GM18505 (cell line): ENCODE data around the gene MAMSTR.

Experiments used
- ATAC-seq: cut with Tn5 transposase; IDR thresholded peaks from one replicate; pipeline ENCODE4 v1.9.1; 2021; ENCODE audit not compliant: unreplicated experiment
- POLR2A ChIP-seq: IDR thresholded peaks from 4 replicates; pipeline ENCODE4 v1.6.1; 2011; ENCODE audit warnings: borderline replicate concordance; ENCODE audit not compliant: insufficient read depth, insufficient read length; ENCODE audit errors: extremely low read depth

The MAMSTR gene

GRCh38 chr19:48678201-48678600 lies 41.3 kb downstream of the MAMSTR start:
- no peak for TF ChIP-seq POLR2A
- no peak for ATAC-seq

- ATAC-seq = no peak
- no peak for TF ChIP-seq POLR2A
Measured at GRCh38 chr19:48676887-48677286, 42.6 kb downstream of the MAMSTR start.

DNA sequence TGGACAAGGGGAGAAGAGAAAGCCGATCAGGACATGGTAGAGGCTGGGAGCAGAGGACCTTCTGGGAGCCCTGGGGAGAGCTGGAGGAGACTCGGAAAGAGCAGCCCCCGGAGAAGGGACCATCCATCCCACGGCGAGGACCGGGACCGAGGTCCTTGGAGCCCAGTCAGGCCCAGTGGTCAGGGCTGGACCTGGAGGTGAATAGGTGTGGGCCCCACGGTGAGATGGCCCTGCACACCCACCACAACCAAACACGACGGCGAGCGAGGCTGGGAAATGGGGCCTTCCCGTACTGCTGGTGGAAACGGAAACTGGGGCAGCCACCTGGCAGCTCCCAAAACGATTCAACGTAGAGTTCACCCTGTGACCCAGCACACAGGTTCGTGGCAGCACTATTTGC lies 43.0 kb downstream of the MAMSTR start:
- no peak for ATAC-seq
- TF ChIP-seq POLR2A = no peak

GRCh38 chr19:48674921-48675824 lies 44.4 kb downstream of the MAMSTR start:
- TF ChIP-seq POLR2A = no peak
- no peak for ATAC-seq

- TF ChIP-seq POLR2A = no peak
- no peak for ATAC-seq
Measured at GRCh38 chr19:48674216-48674809, 45.2 kb downstream of the MAMSTR start.

DNA sequence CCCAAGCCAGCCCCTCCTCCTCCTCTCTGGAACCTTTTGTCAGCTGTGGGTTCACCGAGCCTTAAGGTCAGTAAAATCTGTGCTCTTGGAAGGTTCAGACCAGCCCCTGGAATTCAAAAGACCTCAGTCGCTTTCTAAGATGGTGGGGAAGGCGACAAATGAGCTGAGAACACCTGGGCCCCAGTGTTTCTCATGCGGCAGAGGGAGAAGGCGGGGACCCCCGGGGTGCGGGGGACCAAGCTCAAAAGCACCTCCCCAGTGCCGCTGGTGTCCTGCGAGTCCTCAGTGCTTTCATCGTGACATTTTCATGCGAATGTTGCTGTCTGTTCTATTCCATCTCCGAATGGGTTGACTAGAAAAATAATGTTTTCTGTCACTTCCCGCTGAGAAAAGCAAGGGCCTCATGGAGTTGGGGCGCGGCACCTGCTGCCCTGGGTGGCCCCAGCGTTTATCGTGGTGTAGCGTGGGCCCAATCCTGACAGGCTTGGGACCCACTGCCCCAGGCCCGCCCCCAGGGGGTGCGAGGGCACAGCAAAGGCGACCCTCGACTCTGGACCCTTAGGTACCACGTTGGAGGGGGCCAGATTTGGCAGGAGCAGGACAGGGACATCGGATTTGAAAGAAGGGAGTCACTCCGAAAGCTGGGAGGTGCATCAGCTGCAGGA lies 46.0 kb downstream of the MAMSTR start:
- TF ChIP-seq POLR2A = no peak
- no peak for ATAC-seq

DNA sequence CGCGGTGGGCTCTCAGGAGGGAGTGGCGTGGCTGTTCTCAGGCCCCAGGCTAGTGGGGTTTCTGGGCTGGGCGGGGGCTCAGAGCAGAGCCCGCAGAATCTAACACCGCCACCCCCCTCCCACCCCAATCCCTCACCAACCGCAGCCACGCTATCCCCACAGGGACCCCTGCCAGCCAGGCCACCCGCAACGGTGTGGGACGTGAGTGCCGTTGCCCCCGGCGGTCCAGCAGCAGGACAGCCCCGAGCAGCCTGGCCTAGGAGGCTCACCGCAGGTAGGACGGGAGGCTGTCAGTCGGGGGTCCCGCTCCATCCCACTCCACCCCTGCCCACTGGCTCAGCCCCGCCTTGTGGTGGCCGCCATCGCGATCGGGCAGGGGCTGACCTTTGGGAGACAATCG lies 46.5 kb downstream of the MAMSTR start, which contains the start of gene NTN5:
TSS of gene NTN5 (minus strand) at position 24 of the 400 bp plus-strand sequence. CDS start 2,031 bp downstream, outside the sequence.
- TF ChIP-seq POLR2A = no peak
- ATAC-seq = no peak

DNA sequence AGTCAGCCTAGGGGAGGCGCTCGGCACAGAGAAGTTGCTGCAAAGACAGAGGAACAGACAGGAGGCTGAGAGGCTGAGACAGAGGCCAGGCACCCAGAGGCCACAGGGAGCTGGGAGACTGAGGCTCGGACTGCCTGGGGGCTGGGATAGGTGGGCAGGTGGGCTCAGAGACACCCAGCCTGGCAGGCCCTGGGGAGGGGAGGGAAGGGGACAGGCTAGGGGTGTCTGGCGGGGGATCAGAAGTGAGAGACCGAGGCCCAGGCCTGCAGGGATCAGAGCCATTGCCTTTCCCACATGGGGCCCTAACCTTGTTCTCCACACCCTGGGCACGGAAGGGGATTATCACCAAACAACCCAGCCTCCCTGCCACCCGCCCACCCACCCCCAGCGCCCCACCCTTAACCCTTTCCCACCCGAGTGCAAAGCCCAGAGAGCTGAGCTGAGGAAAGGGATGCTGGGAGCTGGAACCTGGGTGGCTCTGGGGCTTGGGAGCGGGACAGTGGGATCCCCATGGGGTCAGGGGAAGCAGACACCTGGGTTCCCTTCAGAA lies 48.0 kb downstream of the MAMSTR start:
- no peak for TF ChIP-seq POLR2A
- ATAC-seq = no peak

DNA sequence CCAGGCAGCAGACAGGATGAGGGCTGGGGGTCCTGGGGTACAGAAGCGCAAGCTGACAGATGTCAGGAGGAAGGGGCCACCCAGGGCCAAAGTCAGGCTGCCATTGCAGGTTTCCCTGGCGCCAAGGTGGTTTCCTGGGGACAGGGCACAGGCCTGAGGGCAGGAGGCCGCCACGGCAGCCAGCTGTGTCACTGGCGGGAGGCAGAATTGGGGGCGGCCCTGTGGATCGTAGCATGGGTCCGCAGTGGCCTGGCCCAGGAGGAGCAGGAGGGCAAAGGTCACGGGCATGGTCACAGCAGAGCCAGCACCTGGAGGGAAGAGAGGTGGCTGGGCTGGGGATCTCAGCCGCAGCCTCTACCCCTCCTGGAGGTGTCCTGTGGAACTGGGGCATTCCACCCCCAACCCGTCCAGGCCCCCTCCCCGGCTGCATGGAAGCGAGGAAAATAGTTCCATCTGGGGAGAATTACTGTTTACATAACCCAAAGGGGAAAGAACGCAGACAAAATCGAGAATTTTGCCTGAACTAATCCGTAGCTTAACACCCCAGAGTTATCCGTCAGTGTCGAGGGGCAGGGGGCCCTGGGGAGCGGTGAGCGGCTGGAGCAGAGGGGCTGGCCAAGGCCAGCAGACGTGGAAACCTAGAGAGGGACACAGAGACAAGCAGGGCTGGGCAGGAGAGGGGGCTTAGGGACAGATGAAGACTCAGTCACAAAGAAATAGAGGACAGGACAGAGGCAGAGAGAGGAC lies 48.7 kb downstream of the MAMSTR start:
- no peak for ATAC-seq
- no peak for TF ChIP-seq POLR2A

- no peak for TF ChIP-seq POLR2A
Measured at GRCh38 chr19:48669903-48670668, 49.4 kb downstream of the MAMSTR start.

DNA sequence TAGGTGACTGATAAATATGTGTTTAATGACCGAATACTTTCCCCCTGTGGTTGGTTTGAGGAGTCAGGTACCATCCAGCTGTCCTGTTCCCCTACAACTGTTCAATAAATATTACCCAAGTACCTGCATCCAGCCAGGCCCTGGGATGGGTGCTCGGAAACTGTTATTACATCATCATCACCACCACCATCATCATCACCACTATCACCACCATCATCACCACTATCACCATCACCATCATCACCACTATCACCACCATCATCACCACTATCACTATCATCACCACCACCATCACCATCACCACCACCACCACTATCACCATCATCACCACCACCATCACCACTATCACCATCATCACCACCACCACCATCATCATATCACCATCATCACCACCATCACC lies 50.8 kb downstream of the MAMSTR start:
- ATAC-seq = no peak
- no peak for TF ChIP-seq POLR2A

More at GRCh38 chr19:48669903-48670668, 49.4 kb downstream of the MAMSTR start:
- no peak for ATAC-seq

- no peak for ATAC-seq
- TF ChIP-seq POLR2A = no peak
Measured at GRCh38 chr19:48668332-48668731, 51.2 kb downstream of the MAMSTR start.

GRCh38 chr19:48665786-48666185 lies 53.7 kb downstream of the MAMSTR start:
- no peak for ATAC-seq
- TF ChIP-seq POLR2A = no peak

- no peak for TF ChIP-seq POLR2A
- ATAC-seq = no peak
Measured at GRCh38 chr19:48664476-48664875, 55.0 kb downstream of the MAMSTR start.
